HepG2 (cell line): ENCODE results near the gene STYXL1. TPM values are rescaled to one million over a fixed set of nuclear protein-coding genes. Genes with fewer than 3 reads are reported as not detected.

Experiments
- ATAC-seq: fragments of 200-7000 bp; cut with Tn5 transposase; 3 replicates; pipeline ENCODE4 v1.9.1; 2020; ENCODE audit warnings: mild to moderate bottlenecking, moderate library complexity
- BruUV-seq: library from RNA; stranded (reverse); fragments of 400-500 nt; replicated peaks from 2 replicates; lab custom pipeline; 2021; lab: Mats Ljungman, UMichigan
- CTCF ChIA-PET: fragments of 300-600 bp; formaldehyde crosslinking; extraction: SDS; loops from one replicate; lab custom pipeline; 2021; ENCODE audit warnings: low total read pairs, inconsistent platforms, low intra/inter-chr PET ratio; lab: Yijun Ruan, JAX
- POLR2A ChIA-PET: fragments of 350-600 bp; sonication (Branson Sonifier 250); formaldehyde crosslinking; loops from one replicate; lab custom pipeline; 2020; ENCODE audit warnings: antibody characterized with exemption, inconsistent platforms; lab: Yijun Ruan, JAX
- DNase-seq: peaks from one replicate; pipeline ENCODE4 v3.0.0-alpha.2; 2015; ENCODE audit warnings: low spot score
- FAIRE-seq: peaks from 3 replicates; lab custom pipeline; 2011; peaks lifted over from hg19 to GRCh38; lab: Jason Lieb, UNC
- H2AFZ ChIP-seq: one replicate; pipeline ENCODE4 v1.6.1; 2011; ENCODE audit warnings: low read length, inconsistent platforms
- H3K27ac ChIP-seq: fragments of 300-600 bp; 3 replicates; pipeline ENCODE4 v1.8.0; 2011; ENCODE audit warnings: mixed run types, mild to moderate bottlenecking, mixed read lengths, low read length, inconsistent platforms; ENCODE audit not compliant: insufficient read depth; ENCODE audit errors: extremely low read length
- H3K27me3 ChIP-seq, 2 experiments: fragments of 200-600 bp in 1 of 2; 2 replicates in 1 of 2; 3 replicates in 1 of 2; pipeline versions ENCODE4 v1.6.0 to v1.8.0; 2011; ENCODE audit warnings: low read length in 2 of 2, mild to moderate bottlenecking in 2 of 2, moderate library complexity in 2 of 2, inconsistent platforms in 1 of 2; ENCODE audit not compliant: insufficient read depth in 2 of 2, control insufficient read depth in 1 of 2
- H3K36me3 ChIP-seq, 2 experiments: fragments of 200-600 bp in 1 of 2; replicated peaks in 1 of 2; 2 replicates in 1 of 2; 3 replicates in 1 of 2; pipeline versions ENCODE4 v1.5.1 to v1.8.0; 2011; ENCODE audit warnings: low read length in 2 of 2, inconsistent platforms in 1 of 2; ENCODE audit not compliant: insufficient read depth in 2 of 2, control insufficient read depth in 1 of 2
- H3K4me1 ChIP-seq: 2 replicates; pipeline ENCODE4 v1.5.1; 2012; ENCODE audit warnings: low read length, inconsistent platforms; ENCODE audit not compliant: insufficient read depth
- H3K4me2 ChIP-seq: 2 replicates; pipeline ENCODE4 v1.6.0; 2011; ENCODE audit warnings: low read depth, low read length, inconsistent platforms
- H3K4me3 ChIP-seq, 3 experiments: fragments of 200-600 bp in 1 of 3; sonication (generic), shearing (Covaris generic) in 1 of 3; replicated peaks in 1 of 3; 2 replicates each; pipeline ENCODE4 v1.5.1; 2011 to 2016; ENCODE audit warnings: low read length in 3 of 3, inconsistent platforms in 2 of 3, low read depth in 2 of 3, mild to moderate bottlenecking in 2 of 3, control low read depth in 1 of 3, mixed read lengths in 1 of 3; ENCODE audit not compliant: insufficient read depth in 1 of 3
- H3K79me2 ChIP-seq: one replicate; pipeline ENCODE4 v1.6.1; 2011; ENCODE audit warnings: low read length, inconsistent platforms; ENCODE audit not compliant: insufficient read depth
- H3K9ac ChIP-seq: 2 replicates; pipeline ENCODE4 v1.6.0; 2011; ENCODE audit warnings: mild to moderate bottlenecking, low read depth, low read length, inconsistent platforms; ENCODE audit not compliant: insufficient read depth
- H3K9me3 ChIP-seq: 2 replicates; pipeline ENCODE4 v1.5.1; 2012; ENCODE audit warnings: mild to moderate bottlenecking, low read length
- H4K20me1 ChIP-seq: 2 replicates; pipeline ENCODE4 v1.6.0; 2011; ENCODE audit warnings: inconsistent platforms, mild to moderate bottlenecking, low read length, moderate library complexity; ENCODE audit not compliant: insufficient read depth
- AHR ChIP-seq: IDR thresholded peaks from 2 replicates; pipeline ENCODE4 v1.6.1; 2018; ENCODE audit warnings: missing genetic modification reagents, missing compliant biosample characterization
- ARNT ChIP-seq: fragments of 450-650 bp; IDR thresholded peaks from 2 replicates; pipeline ENCODE4 v1.6.1; 2017
- ASH2L ChIP-seq: fragments of 300-600, 200-600 bp; sonication (generic); IDR thresholded peaks from 2 replicates; pipeline ENCODE4 v1.7.0; 2017; ENCODE audit warnings: low read depth, mild to moderate bottlenecking, moderate library complexity, mixed read lengths, low read length; ENCODE audit not compliant: insufficient read length
- GTF2F1 ChIP-seq: fragments of 150-350 bp; IDR thresholded peaks from 2 replicates; pipeline ENCODE4 v1.6.1; 2014; ENCODE audit warnings: low read length
- MAFK ChIP-seq, 2 experiments: IDR thresholded peaks in 1 of 2; conservative IDR thresholded peaks in 1 of 2; 2 replicates each; pipeline ENCODE4 v1.6.1; 2011; ENCODE audit warnings: improper control_type of control experiment in 2 of 2, low read length in 2 of 2
- ZNF12 ChIP-seq: sonication (generic); formaldehyde crosslinking; IDR thresholded peaks from 2 replicates; pipeline ENCODE4 v1.5.0; 2020; ENCODE audit warnings: missing genetic modification reagents
- ZNF234 ChIP-seq: sonication (generic); formaldehyde crosslinking; conservative IDR thresholded peaks from 2 replicates; pipeline ENCODE4 v1.5.1; 2020; ENCODE audit warnings: mild to moderate bottlenecking, missing genetic modification reagents
- WGBS: methylation state at CpG from one replicate; pipeline ENCODE4 v1.1.6; 2017; ENCODE audit warnings: low lambda C conversion rate; 5-methylcytosine and 5-hydroxymethylcytosine counted together
- in situ Hi-C: cut with HindIII; loops from 2 replicates; pipeline ENCODE4 v1.10.0; 2017; ENCODE audit warnings: low pct_unique_long_range_greater_than_20kb; ENCODE audit not compliant: extremely low pct_ligation_motif_present
- intact Hi-C: fragments of 100-400 bp; cut with micrococcal nuclease; formaldehyde crosslinking; loops from one replicate; pipeline ENCODE4 v1.10.0; 2022; ENCODE audit not compliant: unreplicated experiment
- polyA plus RNA-seq, 8 experiments: library from polyadenylated mRNA; depleted of rRNA in 3 of 8; stranded (reverse) in 7 of 8; unstranded in 1 of 8; fragments of >200 nt; fragmentation: Illumina TruSeq in 4 of 8; extraction: Trizol in 4 of 8; gene quantifications; 2 replicates each; pipeline versions ENCODE4 v1.2.1 to v1.2.3, GENCODE V29; 2011 to 2016; ENCODE audit warnings: low read depth in 4 of 8, missing spikeins in 1 of 8, mixed read lengths in 1 of 8; ENCODE audit not compliant: insufficient read depth in 1 of 8
- total RNA-seq, 5 experiments: library from RNA; depleted of rRNA; stranded (reverse); fragments of >200 nt; fragmentation: Illumina TruSeq; extraction: Trizol; gene quantifications; 2 replicates each; pipeline ENCODE4 v1.2.3, GENCODE V29; 2016; ENCODE audit warnings: low read depth in 1 of 5
- TF ChIP-seq, protein P1 (sequence below): sonication (generic); formaldehyde crosslinking; IDR thresholded peaks from 2 replicates; pipeline ENCODE4 v1.5.0; 2020; ENCODE audit warnings: missing genetic modification reagents
- TF ChIP-seq, protein P2 (sequence below): sonication (generic); formaldehyde crosslinking; IDR thresholded peaks from 2 replicates; pipeline ENCODE4 v1.4.0; 2020; ENCODE audit warnings: low read depth, missing genetic modification reagents
- TF ChIP-seq, protein P3 (sequence below): sonication (generic); formaldehyde crosslinking; conservative IDR thresholded peaks from 2 replicates; pipeline ENCODE4 v1.5.0; 2020; ENCODE audit warnings: missing genetic modification reagents
- TF ChIP-seq, protein P4 (sequence below): sonication (generic); formaldehyde crosslinking; IDR thresholded peaks from 2 replicates; pipeline ENCODE4 v1.4.0; 2020; ENCODE audit warnings: missing genetic modification reagents

STYXL1 gene
- total and polyA plus RNA-seq, 2 of the 13 experiments (the other 11 are each of a cell fraction or from before 2014, with no cell fraction given), result 23.9 to 38.3 TPM

DNA sequence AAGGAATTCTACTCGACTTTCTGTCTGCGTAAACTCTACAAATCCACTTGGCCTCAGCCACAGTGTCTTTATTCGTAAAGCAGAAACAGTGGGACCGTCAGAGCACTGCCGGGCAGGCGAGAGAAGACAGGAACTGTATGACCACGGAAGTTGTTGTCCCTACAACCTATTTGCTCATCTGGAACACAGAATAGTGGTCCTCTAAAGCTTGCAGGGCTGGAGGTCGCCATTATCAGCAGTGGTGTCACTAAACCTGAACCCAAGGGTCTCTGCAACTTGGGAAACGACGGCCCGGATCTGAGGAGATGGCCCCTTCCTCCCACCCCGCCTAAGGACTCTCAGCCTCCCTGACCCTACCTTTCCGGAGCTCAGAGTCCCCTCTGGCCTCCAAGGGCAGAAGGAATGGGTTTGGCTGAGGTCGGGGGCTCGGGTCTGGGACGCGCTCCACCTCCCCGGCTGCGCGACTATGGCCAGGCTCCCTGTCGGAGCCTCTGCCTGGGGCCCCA is 442 bp downstream of the STYXL1 start (continued):
- TF ChIP-seq, protein P1, sequence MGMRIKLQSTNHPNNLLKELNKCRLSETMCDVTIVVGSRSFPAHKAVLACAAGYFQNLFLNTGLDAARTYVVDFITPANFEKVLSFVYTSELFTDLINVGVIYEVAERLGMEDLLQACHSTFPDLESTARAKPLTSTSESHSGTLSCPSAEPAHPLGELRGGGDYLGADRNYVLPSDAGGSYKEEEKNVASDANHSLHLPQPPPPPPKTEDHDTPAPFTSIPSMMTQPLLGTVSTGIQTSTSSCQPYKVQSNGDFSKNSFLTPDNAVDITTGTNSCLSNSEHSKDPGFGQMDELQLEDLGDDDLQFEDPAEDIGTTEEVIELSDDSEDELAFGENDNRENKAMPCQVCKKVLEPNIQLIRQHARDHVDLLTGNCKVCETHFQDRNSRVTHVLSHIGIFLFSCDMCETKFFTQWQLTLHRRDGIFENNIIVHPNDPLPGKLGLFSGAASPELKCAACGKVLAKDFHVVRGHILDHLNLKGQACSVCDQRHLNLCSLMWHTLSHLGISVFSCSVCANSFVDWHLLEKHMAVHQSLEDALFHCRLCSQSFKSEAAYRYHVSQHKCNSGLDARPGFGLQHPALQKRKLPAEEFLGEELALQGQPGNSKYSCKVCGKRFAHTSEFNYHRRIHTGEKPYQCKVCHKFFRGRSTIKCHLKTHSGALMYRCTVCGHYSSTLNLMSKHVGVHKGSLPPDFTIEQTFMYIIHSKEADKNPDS (CRISPR knock-in tag), result no peak
- TF ChIP-seq, protein P2, sequence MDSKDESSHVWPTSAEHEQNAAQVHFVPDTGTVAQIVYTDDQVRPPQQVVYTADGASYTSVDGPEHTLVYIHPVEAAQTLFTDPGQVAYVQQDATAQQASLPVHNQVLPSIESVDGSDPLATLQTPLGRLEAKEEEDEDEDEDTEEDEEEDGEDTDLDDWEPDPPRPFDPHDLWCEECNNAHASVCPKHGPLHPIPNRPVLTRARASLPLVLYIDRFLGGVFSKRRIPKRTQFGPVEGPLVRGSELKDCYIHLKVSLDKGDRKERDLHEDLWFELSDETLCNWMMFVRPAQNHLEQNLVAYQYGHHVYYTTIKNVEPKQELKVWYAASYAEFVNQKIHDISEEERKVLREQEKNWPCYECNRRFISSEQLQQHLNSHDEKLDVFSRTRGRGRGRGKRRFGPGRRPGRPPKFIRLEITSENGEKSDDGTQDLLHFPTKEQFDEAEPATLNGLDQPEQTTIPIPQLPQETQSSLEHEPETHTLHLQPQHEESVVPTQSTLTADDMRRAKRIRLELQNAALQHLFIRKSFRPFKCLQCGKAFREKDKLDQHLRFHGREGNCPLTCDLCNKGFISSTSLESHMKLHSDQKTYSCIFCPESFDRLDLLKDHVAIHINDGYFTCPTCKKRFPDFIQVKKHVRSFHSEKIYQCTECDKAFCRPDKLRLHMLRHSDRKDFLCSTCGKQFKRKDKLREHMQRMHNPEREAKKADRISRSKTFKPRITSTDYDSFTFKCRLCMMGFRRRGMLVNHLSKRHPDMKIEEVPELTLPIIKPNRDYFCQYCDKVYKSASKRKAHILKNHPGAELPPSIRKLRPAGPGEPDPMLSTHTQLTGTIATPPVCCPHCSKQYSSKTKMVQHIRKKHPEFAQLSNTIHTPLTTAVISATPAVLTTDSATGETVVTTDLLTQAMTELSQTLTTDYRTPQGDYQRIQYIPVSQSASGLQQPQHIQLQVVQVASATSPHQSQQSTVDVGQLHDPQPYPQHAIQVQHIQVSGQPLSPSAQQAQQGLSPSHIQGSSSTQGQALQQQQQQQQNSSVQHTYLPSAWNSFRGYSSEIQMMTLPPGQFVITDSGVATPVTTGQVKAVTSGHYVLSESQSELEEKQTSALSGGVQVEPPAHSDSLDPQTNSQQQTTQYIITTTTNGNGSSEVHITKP (CRISPR knock-in tag), result no peak
- TF ChIP-seq AHR (CRISPR knock-in tag) (no peak), GTF2F1 (no peak)

DNA sequence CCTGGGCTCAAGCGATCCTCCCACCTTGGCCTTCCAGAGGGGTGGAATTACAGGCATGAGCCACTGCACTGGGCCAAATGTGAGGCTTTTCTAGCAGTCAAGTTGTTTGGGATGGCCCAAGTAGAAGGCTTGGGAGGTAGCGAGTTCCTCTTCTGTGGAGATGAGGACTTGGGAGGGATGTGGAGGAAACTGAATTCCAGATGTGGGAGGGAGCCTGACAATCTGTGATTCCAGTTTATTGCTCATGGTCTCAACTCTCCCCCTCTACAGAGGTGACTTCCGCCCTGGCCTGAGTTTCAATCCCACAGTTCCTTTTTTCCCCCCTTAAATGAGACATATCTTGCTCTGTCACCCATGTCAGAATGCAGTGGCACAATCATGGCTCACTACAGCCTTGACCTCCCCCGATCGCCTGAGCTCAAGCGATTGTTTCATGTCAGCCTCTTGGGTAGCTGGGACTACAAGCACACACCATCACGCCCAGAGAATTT is 3.4 kb downstream of the STYXL1 start:
- Histone ChIP-seq H2AFZ (no peak overlapping the region), H3K27ac (no peak overlapping the region), H4K20me1 (no peaks in the 10 kb centered on the region), H3K9me3 (no peaks in the 10 kb centered on the region), H3K79me2 (peaks cover 33% of the 10 kb centered on the region), H3K9ac (no peak overlapping the region), H3K4me1 (peaks cover 33% of the 10 kb centered on the region), H3K4me2 (no peak overlapping the region), H3K4me3 (no peak overlapping the region), H3K36me3 (peaks cover 0 to 3% of the 10 kb centered on the region in 2 experiments; a peak in 2 of 5 replicates), H3K27me3 (no peaks in the 10 kb centered on the region; a peak in 1 of 5 replicates)
- in situ Hi-C loops, result no loop called here
- ChIA-PET CTCF (no interaction called here), POLR2A (interaction anchor here (0.9 kb wide), 1 partner anchor 122 kb away, joined by 3 read pairs; no protein-coding TSS in a partner anchor)
- 97% methylated on average over 7 of the region's 7 CpGs for WGBS
- no peak for ATAC-seq
- DNase-seq, result no peak
- intact Hi-C loops, result no loop called here
- BruUV-seq, result TSS peak; percentile 28
- FAIRE-seq, result no peak
- no peak for TF ChIP-seq MAFK (conservative IDR thresholded peaks at IDR 0.05 in 1 of 2, IDR thresholded peaks at IDR 0.05 in 1 of 2; ENCODE audit: low read length in 2 of 2)
- no peak for TF ChIP-seq ASH2L
- no peak for TF ChIP-seq ZNF12
- no peak for TF ChIP-seq ARNT
- TF ChIP-seq ZNF234 (CRISPR knock-in tag), result no peak
- TF ChIP-seq, protein P3, sequence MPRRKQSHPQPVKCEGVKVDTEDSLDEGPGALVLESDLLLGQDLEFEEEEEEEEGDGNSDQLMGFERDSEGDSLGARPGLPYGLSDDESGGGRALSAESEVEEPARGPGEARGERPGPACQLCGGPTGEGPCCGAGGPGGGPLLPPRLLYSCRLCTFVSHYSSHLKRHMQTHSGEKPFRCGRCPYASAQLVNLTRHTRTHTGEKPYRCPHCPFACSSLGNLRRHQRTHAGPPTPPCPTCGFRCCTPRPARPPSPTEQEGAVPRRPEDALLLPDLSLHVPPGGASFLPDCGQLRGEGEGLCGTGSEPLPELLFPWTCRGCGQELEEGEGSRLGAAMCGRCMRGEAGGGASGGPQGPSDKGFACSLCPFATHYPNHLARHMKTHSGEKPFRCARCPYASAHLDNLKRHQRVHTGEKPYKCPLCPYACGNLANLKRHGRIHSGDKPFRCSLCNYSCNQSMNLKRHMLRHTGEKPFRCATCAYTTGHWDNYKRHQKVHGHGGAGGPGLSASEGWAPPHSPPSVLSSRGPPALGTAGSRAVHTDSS, result no peak
- TF ChIP-seq, protein P4, sequence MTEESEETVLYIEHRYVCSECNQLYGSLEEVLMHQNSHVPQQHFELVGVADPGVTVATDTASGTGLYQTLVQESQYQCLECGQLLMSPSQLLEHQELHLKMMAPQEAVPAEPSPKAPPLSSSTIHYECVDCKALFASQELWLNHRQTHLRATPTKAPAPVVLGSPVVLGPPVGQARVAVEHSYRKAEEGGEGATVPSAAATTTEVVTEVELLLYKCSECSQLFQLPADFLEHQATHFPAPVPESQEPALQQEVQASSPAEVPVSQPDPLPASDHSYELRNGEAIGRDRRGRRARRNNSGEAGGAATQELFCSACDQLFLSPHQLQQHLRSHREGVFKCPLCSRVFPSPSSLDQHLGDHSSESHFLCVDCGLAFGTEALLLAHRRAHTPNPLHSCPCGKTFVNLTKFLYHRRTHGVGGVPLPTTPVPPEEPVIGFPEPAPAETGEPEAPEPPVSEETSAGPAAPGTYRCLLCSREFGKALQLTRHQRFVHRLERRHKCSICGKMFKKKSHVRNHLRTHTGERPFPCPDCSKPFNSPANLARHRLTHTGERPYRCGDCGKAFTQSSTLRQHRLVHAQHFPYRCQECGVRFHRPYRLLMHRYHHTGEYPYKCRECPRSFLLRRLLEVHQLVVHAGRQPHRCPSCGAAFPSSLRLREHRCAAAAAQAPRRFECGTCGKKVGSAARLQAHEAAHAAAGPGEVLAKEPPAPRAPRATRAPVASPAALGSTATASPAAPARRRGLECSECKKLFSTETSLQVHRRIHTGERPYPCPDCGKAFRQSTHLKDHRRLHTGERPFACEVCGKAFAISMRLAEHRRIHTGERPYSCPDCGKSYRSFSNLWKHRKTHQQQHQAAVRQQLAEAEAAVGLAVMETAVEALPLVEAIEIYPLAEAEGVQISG (CRISPR knock-in tag), result no peak
